GM19463 (cell line): ENCODE results near the gene RALGPS1.

ENCODE experiments used
- ATAC-seq: cut with Tn5 transposase; IDR thresholded peaks from one replicate; pipeline ENCODE4 v1.9.1; 2021; ENCODE audit warnings: mild to moderate bottlenecking, moderate library complexity; ENCODE audit not compliant: unreplicated experiment

Gene RALGPS1

DNA sequence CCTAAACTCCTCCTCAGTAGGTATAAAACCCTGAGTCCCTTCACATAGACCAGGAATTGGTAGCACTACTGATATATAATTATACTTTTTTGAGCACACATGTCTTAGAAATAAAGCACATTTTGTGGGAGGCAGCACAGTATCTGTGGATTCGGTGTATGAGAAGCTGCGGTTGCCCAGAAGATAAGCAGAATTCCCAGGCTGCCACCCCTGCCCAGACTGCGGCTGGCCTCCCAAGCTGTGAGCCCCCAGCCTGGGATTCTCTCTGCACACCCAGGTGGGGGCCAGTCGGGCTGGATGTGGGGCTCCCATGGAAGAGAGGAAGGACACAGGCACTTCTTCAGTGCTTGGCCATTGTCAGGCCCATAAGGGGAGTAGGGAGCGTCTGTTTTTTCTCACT, 233.4 kb downstream of the RALGPS1 start:
- ATAC-seq = no peak

DNA sequence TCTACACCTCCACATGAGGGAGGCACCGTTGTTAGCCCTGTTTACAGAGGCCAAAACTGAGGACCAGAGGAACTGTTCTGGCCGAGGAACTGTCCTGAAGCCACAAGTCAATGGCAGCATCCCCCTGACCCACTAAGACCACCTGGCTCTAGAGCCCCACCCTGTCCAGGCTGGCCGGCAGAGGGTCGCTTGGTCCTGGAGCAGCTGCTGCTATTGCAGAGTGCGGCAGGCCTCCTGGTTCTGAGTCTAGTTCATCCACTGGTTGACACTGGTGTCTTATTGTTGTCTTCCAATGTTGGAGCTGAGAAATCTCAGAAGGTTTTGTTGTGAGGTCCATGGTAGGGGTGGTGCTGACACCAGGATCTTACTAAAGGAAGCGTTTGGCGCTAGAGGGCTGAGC, 234.4 kb downstream of the RALGPS1 start:
- no peak for ATAC-seq

DNA sequence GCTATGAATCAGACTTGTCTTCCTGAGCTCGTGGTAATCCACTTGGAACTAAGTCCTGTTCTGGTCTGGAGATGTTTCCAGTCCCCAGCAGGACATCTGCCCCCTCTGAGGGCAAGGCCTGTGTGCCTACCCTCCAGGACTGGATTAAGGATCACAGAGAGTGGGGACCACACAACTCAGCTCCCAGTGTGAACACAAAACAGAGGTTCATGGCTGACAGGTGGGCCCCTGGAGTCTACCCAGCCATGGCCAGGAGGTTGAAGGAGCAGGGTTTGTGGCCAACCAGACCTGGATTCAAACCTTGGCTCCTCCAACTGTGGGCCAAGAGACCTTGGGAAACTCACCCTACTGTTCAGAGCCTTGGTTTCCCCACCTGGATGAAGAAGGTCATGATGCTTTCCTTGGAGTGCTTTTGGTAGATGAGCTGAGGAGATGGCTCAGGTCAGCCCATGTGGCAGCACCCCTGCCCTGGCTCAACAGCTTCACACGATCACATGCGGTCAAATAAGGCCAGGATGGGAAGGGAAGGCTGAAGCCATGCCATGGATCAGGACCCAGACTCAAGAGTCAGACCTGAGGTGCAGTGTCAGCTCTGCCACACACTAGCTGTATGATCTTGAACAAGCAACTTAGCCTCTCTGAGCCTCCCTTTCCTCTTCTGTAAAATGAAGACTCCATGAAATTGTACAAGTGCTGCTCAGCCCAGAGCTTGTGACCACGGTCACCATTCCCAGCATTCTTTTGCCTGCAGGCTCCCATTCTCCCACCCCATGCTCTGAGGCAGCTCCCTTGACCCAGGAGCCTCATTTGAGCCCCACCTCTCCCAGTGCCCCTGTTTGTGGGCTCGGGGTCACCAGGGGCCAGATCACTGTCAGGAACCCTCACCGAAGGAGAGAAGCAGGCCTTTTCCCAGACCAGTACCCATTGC, 235.1 kb downstream of the RALGPS1 start:
- ATAC-seq = no peak

DNA sequence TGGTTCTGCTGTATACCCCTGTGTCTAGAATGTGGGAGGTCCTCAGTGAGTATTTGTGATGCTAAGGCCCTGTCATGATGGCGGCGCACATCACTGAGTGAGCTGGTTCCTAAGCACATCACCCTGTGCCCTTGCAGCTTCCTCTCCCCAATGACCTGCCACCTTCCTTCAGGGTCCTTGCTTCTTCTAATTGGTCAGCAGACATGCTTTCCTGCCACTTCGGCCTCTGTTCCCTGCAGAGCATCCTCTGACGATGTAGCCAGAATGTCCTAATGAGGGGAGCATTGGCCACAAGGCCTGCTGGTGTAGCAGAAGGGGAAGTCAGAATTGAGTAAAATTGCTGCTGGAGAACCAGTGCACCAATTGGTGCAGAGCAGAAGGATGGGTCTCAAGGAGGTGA, 238.9 kb downstream of the RALGPS1 start:
- ATAC-seq = no peak

DNA sequence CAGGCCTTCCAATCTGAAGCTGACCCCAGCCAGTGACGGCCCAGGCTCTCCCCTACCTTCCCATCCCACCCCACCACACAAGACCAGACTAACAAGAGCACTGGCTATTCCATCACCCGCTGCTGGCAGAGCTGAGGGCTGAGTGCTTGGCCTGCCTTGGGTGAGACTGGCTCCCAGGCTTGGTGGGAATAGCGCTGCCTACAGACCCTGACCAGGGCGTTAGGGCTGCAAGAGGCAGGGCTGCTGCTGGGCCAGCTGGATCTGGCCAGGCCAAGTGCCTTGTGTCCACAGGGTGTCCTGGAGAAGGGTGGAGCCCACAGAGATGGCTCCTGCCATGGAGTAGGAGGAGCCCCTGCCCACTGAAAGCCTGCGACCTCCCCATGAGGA, 239.4 kb downstream of the RALGPS1 start:
- no peak for ATAC-seq

DNA sequence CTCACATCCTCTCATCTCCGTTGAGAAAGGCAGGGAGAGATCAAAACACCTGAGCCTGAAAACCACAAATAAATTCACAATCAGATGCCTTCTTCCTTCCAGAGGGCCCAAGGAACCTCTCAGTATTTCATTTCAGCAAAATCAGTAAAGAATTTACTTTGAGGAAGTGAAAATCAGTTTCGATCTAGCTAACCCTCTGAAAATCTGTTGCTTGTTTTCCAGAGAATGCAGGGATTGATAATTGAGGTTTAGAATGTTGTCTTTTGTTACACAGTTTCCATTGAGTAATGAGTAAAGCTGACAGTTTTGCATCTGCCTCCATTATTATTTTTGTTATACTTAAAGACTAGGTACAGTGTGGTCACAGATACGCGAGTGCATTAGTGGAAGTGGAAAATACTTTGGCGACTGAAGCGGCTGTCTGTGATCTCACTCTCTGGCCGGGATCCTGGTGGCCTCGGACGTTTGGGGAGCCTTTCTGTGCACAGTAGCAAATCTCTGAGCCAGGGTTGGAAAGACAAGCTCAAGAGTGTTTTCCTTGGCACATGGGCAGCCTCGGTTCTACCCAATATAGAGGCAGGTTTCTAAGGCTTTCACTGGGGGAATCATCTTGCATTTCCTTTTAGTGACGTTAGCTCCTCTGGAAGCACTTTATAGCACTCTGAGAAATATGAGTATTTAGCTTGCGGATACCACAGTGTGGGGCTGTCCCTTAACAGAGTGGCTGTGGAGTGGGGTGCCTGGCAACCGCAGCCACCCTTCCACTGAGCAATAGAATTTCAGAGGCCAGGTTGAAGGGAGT, 240.0 kb downstream of the RALGPS1 start:
- ATAC-seq = peak; percentile 51

DNA sequence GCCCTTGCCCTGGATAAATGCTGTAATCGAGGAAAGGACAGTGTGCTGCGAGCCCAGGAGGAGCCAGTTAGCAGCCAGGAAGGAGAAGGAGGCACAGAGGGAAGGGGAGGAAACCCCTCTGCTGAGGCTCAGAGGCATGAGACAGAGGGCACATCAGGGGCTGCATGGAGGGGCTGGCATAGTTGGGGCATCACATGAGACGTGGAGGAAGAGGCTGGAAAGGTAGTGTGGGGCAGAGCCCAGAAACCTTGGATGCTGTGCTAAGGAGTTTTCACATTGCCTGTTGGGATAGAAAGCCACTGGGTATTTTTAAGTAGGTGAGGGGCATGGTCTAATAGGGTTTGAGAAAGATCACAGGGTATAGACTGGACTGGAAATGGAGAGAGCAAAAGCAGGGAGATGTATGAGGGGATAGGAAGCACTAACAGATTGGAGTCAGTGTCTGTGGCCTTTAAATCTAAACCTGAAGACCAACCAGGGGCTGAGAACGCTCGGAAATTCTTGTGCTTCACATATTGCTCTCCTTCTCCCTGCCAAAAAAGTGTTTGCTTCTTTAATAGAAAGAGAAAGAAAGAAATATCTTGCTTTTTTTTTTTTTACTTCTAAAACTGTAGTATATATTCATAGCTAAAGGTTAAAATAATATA, 240.9 kb downstream of the RALGPS1 start:
- ATAC-seq = no peak

DNA sequence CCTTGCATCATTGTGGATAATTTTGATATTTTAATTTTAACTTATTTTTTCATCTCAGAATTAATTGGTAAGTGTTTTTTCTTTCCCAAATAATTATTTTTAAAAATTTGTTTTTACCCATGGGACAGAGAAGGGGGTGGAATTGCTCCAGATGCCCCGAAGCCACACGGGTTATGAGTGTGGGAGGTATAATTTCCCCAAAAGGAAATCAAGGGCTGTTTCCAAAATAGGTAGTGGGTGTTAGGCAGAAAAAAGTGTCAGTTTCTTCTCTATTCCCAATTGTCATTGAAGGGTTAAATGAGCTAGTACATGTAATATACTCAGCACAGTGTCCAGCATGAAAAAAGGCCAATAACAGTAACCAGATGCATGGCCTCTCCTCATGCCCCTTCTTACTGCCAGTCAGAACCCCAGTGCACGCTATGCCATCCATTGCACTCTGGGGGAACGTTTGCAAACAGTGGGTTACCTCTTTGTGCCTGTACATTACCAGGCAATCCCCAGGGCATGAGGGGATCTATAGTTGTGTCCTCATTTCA, 244.3 kb downstream of the RALGPS1 start:
- ATAC-seq = no peak

DNA sequence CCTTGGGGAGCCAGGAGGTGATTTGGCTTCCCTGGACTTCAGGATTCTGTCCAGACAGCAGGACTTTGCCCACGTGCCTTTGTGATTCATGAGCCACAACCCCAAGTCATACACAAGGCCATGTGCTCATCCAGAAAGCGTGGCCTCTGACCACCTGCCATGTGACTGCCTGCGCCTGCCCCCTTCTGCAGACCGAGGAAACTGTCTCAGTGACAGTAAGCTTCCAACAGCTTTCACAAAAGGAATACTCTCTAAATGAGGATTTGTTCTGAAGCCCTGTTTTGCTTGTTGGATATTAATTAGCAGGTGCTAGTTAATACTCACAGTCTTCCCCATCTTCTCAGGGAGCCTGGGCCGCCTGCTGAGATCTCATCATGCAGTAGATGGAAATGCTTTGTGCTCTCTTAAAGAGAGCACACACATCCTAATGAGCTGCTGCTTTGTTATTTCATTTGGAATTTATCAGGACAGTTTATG, 244.8 kb downstream of the RALGPS1 start:
- ATAC-seq = no peak

DNA sequence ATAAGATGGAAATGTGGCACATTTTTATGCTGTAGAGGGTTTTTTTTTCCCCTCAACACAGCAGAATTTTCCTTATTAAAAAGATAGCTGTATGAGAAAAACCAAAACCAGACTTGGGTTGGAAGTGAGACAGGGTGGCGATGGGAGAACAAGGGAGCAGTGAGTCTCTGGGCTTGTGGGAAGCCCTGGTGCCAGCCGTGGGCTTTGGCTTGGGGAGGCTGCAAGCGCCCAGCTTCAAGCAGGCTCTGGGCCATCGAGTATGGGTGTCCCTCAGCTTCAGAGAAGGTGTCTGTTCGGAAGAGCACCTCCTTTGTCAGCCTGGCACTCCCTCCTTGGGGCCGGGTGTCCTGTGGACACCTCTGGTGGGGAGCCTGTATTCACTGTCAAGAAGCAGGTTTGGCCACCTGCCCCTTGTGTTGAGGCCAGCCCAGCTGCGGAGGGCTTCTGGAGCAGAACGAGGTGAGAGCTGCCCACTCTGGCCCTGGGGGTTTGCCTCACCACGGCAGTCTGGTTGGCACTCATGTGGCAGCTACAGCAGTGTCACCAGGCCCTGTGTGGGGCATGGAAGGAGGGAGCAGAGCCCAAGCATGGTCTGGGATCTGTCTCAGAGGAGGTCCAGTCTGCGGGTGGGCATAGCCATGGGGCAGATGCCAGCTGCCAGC, 245.5 kb downstream of the RALGPS1 start:
- ATAC-seq = no peak

DNA sequence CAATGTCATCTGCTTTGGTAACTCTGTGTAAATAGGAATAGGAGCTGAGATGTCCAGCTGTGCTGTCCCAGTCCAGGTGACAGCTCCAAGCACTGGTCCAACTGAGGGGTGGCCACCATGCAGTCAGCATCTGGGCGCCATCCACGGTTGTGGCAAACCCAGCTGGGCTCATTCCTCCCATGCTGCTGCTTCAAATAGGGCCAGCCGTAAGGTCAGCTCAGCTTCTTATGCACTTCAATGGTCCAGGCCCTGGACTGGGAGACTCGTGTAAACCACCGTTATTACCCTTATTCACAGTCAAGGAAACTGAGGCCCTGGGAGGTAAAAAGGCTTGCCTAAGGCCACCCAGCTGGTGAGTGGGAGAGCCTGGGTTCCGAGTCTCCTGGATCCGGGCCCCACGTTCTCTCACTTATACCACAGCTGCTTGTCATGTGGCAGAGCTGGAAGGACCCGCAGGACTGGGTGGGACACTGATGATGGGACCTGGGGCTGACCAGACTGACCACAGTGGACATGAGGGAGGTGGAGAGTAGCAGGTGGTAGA, 246.6 kb downstream of the RALGPS1 start:
- ATAC-seq = no peak

DNA sequence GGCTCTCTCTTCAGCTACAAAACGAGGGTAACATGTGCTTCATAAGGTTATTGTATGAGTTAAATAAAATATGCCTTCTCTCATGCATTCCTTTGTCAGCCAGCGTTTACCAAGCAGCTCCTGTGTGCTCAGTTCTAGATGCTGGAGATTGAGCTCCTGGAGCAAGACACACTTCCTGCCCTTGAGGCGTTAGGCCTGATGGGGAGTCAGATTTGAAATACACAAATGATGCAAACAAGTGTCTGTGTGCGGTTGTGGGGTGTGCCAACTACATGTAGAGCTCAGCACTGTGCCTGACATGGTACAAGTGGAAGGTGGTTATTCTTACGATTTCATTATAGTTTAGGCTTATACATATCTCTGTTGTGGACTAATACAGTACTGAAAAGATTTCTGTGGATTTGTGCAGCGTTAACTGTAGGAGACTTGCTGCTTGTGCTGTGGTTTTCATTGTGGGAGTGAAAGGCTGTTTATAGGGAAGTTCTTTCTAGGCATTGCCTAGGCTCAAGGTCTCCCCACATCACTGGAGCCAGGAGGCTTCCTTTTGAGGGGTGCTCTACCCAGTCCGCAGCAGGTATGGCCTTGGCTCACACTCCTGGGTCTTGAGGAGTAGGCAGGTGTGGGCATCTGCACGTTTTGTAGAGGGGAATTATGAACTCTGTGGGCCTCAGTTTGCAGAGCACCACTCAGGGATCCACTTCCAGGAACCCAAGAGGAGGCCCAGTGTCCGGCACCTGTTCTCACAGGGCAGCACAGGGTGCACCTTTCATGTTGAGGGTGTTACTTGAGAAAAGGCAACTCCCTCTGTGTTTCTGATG, 247.7 kb downstream of the RALGPS1 start:
- ATAC-seq = no peak

DNA sequence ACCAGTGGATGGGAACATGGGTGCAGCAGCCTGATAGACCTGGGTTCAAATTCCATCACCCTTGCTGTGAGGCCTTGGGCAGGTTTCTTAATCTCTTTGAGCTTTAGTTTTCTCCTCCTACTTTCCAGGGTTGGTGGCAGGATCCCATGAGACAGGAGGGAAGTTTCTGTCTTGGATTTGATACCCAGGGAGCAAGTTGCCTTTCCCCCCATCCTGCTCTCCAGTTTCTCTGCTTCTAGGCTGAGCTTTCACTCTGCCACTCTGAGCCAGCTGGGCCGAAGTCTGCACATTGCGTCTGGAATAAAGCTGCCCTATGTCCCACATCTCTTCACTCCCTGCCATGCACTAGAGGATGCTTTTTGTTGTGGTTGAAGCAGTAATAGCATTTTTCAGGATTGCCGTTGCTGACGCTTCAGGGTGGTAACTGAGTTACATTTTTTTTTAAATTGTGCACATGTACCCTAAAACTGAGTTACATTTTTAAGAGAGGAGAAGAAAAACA, 248.3 kb downstream of the RALGPS1 start:
- ATAC-seq = no peak

DNA sequence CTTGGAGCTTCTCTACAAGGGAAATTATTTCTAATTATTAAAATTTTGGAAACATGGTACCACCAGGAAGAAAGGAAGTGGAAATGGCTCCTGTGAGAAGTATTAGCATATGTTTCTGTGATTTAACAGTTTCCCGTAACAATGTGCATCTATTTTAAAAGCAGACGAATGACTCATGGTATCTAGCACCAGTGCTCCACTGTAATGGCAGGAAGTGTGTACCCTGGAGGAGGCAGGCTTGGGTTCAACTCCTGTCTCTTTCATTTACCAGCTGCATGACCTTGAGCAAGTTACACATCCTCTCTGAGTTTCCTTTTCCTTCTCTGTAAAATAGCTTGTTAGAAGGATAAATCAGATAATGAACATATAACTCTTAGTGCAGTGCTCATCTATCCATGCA, 248.8 kb downstream of the RALGPS1 start:
- peak; percentile 33 for ATAC-seq

DNA sequence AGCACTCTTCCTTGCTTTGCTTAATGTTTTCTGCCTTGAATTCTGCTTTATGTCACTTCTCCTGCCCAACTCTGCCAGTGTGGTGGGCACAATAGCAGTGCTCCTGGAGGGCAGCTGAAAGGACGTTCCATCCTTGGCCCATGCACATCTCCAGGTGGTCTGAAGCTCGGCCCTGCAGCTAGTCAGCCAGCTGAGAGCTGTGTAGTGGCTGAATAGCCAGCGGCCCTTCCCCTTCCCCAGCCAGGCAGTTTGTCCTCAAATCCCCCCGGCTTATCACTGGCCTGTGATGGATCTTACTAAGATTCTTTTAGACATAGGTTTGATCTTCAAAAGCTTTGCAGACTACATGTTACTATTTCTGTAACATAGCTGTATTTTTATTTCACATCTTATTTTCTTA, 250.5 kb downstream of the RALGPS1 start:
- no peak for ATAC-seq

DNA sequence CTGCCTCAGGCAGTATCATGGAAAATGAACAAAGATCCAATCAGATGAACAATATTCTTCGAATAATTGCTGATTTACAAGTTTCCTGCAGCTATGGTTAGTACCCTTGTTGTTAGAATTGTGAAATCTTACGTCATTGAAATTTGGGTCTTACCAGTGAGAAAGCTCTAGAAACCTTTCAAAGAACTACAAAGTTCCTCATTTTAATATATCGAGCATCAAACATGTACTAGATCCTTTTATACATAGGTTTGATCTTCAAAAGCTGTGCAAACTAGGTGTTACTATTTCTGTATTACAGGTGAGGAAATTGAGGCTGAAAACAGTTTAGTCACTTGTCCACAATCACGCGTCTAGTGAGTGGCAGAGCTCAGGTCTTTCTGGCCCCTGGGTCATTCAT, 251.5 kb downstream of the RALGPS1 start:
- ATAC-seq = no peak

DNA sequence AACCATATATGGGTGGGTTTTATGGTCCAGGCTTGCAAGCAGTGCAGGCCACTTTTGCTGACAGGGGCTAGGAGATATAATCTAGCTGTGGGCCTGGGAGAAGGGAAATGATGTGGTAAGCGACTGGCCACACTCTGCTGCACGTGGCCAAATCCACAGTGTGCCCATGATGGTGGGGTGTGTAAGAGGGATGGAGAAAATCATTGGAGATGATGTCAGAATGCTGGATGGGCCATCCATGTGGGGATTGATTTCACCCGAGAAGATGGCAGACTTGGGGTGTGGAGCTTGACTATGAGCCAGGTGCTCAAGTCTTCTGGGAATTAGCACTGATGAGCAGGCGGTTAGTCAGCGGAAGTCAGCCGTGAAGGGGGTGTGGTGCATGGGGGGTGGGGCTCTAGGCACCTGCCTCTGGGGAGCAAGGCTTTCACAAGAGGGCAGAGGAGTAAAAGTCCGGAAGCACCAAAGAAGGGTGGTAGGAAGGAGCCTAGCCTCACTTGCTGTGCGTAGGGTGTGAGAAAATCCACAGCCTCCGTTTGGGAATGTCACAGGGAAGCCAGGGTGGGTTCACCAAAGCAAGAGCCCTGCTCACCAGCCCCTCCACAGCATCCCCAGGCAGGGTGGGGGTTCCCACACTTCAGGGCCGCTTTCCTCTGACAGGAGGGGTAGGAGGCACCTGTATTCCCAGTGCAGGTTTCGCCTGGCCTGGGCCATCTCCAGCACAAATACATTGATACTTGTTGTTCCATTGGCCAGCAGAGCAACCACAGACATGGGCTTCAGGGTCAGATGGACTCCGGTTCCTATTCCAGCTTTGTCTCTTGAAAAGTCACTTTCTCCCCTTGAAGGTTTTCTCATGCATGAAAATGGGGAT, 252.3 kb downstream of the RALGPS1 start:
- peak; percentile 62 for ATAC-seq

DNA sequence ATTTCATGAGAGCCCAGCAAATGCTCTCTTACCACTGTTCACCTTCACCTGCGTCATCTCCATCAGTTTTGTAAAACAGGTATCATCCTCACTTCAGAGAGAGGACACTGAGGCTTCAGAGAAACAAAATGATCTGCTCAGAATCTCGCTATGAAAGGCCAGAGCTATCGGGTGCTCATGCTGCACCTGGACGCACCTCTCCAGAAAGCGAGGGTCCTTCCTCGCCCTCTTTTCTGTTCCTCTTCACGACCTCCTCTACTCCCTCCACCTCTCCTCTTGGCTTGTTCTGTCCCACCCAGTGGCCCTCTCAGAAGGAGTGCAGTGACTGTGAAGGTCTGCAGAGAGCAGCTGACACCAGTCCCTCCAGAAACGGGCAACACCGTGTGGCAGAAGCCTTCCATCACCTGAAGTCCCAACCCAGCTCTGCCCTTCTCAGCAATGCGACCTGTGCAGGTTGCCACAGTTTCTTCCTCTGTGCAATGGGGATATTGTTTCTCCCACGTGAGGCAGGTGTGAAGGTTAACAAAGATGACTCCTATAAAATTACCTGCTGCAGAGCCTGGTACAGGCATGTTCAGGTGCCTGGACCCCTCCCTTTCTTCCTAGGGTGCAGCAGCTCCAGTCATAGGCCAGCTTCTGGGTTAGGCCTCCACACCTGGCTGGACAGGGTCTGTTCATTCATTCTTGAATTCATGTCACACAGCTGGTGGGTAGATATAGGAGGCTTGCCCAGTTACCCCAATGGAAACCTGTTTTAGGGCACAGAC, 253.2 kb downstream of the RALGPS1 start:
- ATAC-seq = no peak
